ENCODE measurements around the gene TNFAIP3.
"Not testable (repeated sequence)": the region's sequence is repeated elsewhere in the genome, so short reads cannot be mapped to it uniquely, and the experiment has no call there.

The TNFAIP3 gene

DNA sequence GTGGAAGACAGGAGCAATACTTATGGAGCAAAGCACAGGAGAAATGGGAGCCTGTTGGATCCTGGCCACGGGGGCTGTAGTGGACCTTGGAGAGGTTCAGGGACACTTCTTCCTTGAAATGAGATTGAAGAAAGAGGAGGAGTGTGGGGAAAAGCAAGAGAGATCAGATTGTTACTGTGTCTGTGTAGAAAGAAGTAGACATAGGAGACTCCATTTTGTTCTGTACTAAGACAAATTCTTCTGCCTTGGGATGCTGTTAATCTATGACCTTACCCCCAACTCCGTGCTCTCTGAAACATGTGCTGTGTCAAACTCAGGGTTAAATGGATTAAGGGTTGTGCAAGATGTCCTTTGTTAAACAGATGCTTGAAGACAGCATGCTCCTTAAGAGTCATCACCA, 22.7 kb upstream of the TNFAIP3 start:
- FAIRE-seq, result not testable (repeated sequence)

DNA sequence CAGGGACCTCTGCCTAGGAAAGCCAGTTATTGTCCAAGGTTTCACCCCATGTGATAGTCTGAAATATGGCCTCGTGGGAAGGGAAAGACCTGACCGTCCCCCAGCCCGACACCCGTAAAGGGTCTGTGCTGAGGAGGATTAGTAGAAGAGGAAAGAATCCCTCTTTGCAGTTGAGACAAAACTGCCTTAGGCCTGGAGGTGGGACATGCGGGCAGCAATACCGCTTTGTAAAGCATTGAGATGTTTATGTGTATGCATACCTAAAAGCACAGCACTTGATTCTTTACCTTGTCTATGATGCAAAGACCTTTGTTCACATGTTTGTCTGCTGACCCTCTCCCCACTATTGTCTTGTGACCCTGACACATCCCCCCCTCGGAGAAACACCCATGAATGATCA, 22.3 kb upstream of the TNFAIP3 start:
- FAIRE-seq; DNase-seq (ENCODE audit: low spot score): not testable (repeated sequence)

More for the DNA sequence above, 22.7 kb upstream of the TNFAIP3 start:
- not testable (repeated sequence) for DNase-seq (ENCODE audit: low spot score)

GRCh38 chr6:137845460-137845859, 21.6 kb upstream of the TNFAIP3 start:
- no peak for DNase-seq (ENCODE audit: low spot score)
- FAIRE-seq, result no peak

DNA sequence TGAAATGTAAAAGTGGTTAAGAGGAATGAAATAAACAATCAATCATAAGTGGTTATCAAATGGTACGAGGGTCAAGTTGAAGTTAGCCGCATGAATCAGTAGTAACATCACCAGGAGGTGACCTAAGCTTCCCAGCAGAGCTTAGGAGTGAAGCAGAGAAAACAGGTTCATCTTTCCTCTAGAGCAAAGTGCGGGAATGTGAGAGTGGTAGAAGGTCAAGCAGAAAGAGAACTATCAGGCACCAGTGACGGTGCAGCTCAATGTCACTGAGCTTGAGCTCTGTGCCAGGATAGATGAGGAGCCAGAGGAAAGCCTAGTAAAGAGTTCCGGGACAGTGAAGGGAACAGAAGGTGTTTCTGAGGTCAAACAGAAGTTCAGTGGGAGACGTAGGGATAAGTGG, 20.8 kb upstream of the TNFAIP3 start:
- FAIRE-seq, result no peak
- no peak for DNase-seq (ENCODE audit: low spot score)

- DNase-seq (ENCODE audit: low spot score), result no peak
- FAIRE-seq, result no peak
Observed at GRCh38 chr6:137846772-137847313, 20.2 kb upstream of the TNFAIP3 start.

- FAIRE-seq, result no peak
- DNase-seq (ENCODE audit: low spot score), result no peak
Observed at GRCh38 chr6:137847748-137848147, 19.3 kb upstream of the TNFAIP3 start.

DNA sequence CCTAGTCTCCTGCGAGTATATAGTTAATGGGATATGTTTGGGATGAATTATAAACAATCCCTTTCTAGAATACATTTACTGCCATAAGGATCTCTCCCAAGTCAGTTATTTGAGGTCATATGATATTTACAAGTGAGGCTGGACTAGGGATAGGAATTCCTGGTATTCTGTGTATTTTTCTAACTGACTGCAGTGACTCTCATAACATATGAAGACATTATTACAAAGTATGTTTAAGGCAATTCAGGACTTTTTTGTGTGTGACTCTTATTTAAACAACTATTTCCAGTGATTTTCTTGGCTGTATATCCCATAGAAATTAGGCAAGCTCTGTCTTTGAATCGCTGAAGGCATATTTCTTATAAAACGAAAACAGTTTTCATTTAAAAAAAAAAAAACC, 18.4 kb upstream of the TNFAIP3 start:
- no peak for DNase-seq (ENCODE audit: low spot score)
- no peak for FAIRE-seq

GRCh38 chr6:137849181-137849980, 17.7 kb upstream of the TNFAIP3 start:
- DNase-seq (ENCODE audit: low spot score), result no peak
- FAIRE-seq, result no peak

DNA sequence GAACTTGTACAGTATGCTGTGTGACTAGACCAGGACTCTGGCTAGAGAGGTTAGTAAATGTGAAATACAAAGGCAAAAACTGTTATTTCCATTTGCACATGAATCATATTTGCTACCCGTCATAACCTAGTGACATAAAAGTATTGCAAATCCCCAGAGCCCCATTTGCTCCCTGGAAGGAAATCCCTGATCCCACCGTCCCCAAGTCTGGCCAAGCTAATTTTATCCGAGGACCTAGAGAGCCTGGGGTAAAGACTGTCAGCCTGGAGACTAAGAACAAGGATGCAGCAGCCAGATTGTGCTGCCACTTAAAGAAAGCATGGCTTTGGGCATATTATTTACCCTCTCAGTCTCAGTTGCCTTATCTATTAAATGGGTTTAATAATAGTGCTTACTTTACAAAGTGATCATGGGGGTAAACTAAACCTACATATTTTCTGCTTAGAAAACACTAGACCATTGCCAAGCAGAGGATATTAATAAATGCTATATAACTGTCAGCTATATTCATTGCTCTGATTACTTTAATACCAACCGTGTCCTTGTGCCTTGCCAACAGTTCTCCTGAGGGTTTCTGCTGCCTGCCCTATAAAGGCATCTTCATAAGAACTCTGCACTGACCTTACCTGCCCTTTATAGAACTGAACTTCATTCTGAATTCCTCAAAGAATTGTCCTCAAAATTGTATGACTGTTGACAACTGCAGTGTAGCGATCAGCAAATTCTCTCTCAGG, 16.9 kb upstream of the TNFAIP3 start:
- FAIRE-seq, result no peak

GRCh38 chr6:137850816-137851602, 16.1 kb upstream of the TNFAIP3 start:
- FAIRE-seq (no peak), DNase-seq (ENCODE audit: low spot score) (no peak)

More for the DNA sequence above, 16.9 kb upstream of the TNFAIP3 start:
- DNase-seq (ENCODE audit: low spot score), result no peak

DNA sequence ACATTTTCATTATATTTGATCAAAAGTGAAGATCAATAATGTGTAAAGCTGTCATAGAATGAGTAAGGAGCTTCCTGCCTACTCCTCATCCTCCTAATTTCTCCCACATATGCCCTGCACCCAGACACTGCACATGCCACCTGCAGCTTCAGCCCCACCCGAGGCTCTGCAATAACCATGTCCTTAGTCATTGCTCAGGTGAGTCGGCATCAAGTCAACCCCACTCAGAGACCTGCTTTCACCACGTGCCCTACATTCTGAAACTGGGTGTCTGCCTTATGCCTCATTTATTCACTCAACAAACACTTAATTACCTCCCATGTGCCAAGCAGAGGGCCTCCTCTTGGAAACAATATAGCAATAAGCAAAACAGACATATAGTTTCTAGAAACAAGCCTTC, 15.4 kb upstream of the TNFAIP3 start:
- FAIRE-seq, result no peak
- no peak for DNase-seq (ENCODE audit: low spot score)

DNA sequence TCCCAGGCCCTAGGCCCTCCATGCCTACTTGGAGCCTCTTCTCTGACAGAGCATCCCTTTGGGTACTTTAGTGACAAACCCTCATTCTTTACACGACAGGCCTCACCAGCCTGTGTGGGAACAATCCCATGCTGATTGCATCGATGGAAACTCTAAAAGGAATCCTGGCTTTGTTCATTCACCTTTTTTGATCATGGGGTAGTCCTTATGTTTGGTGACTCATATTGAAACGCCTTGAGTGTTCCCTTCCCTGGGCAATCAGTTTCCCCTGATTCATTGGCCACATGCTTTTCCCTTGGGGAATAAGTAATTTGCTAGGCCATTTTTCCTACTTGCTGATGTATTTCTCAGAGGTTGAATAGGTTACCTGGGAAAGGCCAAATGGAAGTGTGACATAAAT, 14.7 kb upstream of the TNFAIP3 start:
- FAIRE-seq, result no peak
- DNase-seq (ENCODE audit: low spot score), result no peak

- DNase-seq (ENCODE audit: low spot score) (no peak), FAIRE-seq (no peak)
Observed at GRCh38 chr6:137852811-137853210, 14.2 kb upstream of the TNFAIP3 start.

GRCh38 chr6:137853569-137854213, 13.4 kb upstream of the TNFAIP3 start:
- DNase-seq (ENCODE audit: low spot score), result no peak
- FAIRE-seq, result no peak

GRCh38 chr6:137856138-137856898, 10.7 kb upstream of the TNFAIP3 start:
- DNase-seq (ENCODE audit: low spot score) (no peak), FAIRE-seq (no peak)

- no peak for FAIRE-seq
- DNase-seq (ENCODE audit: low spot score), result no peak
Observed at GRCh38 chr6:137859025-137859424, 8.0 kb upstream of the TNFAIP3 start.

- DNase-seq (ENCODE audit: low spot score), result no peak
- FAIRE-seq, result no peak
Observed at GRCh38 chr6:137860394-137861005, 6.6 kb upstream of the TNFAIP3 start.

- DNase-seq (ENCODE audit: low spot score), result no peak
- no peak for FAIRE-seq
Observed at GRCh38 chr6:137861550-137862337, 5.3 kb upstream of the TNFAIP3 start.

DNA sequence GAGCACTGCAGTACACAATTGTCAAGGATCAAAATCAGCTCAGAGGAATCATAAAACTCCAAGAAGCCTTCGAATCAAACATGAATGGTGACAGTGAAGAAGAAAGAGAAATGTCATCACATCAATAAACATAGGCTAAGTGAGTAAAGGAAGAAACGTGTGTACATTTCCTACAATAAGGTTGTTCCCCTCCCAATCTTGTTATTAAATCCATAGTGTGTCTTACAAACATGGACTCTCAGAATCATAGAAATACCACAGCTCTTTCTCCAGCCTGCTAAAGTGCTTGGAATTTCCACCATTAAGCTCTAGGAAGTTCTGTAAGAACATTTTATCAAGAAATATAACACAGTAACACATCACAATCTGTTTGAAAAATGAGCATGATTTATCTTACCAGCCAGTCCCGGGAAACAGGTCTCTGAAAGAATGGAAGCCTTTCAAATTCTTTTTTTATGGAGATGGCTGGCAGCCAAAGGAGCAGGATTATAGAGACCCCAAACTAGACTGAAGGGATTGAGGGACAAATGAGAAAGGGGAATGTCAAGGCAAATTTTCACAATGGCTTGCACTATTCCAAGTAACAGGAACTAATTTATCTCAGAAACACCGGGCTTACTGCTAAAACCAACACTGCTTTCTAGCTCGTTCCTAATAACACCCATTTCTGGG, 4.5 kb upstream of the TNFAIP3 start:
- FAIRE-seq (no peak), DNase-seq (ENCODE audit: low spot score) (no peak)

Data from urothelium cell line (cell line).